Lower leg skin (tissue), 3 donors: ENCODE measurements around the gene KLKB1.

Experiments used
- CTCF ChIP-seq, 3 donors: fragments of 450-650 bp; IDR thresholded peaks; one replicate each; pipeline ENCODE4 v1.5.1; 2016; ENCODE audit warnings: antibody characterized with exemption in 3 of 3, mild to moderate bottlenecking in 3 of 3, moderate library complexity in 2 of 3
- POLR2A ChIP-seq, 2 donors: fragments of 450-650 bp; IDR thresholded peaks; one replicate each; pipeline ENCODE4 v1.6.1; 2016 to 2017; ENCODE audit warnings: antibody characterized with exemption in 2 of 2, mild to moderate bottlenecking in 1 of 2, moderate library complexity in 1 of 2

GRCh38 chr4:186296481-186296880 is 69.2 kb downstream of the KLKB1 start:
- no peak for TF ChIP-seq POLR2A (IDR thresholded peaks at IDR 0.05)
- no peak for TF ChIP-seq CTCF (IDR thresholded peaks at IDR 0.05)
